Endothelial cell (in vitro differentiated cells): ENCODE data around the gene RRAS. TPM values are rescaled to one million over a fixed set of nuclear protein-coding genes. Genes with fewer than 3 reads are reported as not detected.

Experiments used
- DNase-seq: peaks from one replicate; pipeline ENCODE4 v3.0.0; 2021; ENCODE audit warnings: low spot score
- H3K27ac Mint-ChIP-seq: one replicate; pipeline ENCODE4 v1.8.0; 2021; ENCODE audit warnings: mixed read lengths, inconsistent platforms; ENCODE audit not compliant: unreplicated experiment
- H3K27me3 Mint-ChIP-seq: one replicate; pipeline ENCODE4 v1.8.0; 2021; ENCODE audit warnings: mild to moderate bottlenecking, moderate library complexity, mixed read lengths, inconsistent platforms; ENCODE audit not compliant: unreplicated experiment
- H3K36me3 Mint-ChIP-seq: one replicate; pipeline ENCODE4 v1.8.0; 2021; ENCODE audit warnings: mild to moderate bottlenecking, low read depth, mixed read lengths, inconsistent platforms; ENCODE audit not compliant: unreplicated experiment
- H3K4me1 Mint-ChIP-seq: one replicate; pipeline ENCODE4 v1.8.0; 2021; ENCODE audit warnings: mild to moderate bottlenecking, mixed read lengths, inconsistent platforms; ENCODE audit not compliant: unreplicated experiment
- H3K4me3 Mint-ChIP-seq: one replicate; pipeline ENCODE4 v1.8.0; 2021; ENCODE audit warnings: mild to moderate bottlenecking, mixed read lengths, inconsistent platforms; ENCODE audit not compliant: unreplicated experiment
- H3K9me3 Mint-ChIP-seq: one replicate; pipeline ENCODE4 v1.8.0; 2021; ENCODE audit warnings: mixed read lengths, inconsistent platforms; ENCODE audit not compliant: unreplicated experiment
- CTCF ChIP-seq: fragments of 200-600 bp; sonication (generic); IDR thresholded peaks from one replicate; pipeline ENCODE4 v1.5.0; 2021; ENCODE audit warnings: antibody characterized with exemption; ENCODE audit not compliant: unreplicated experiment
- total RNA-seq: library from RNA; stranded (reverse); fragmentation: NEBNext Ultra II Directional; extraction: Animal tissue kit (Norgen Biotek cat#: 25700); gene quantifications from one replicate; pipeline ENCODE4 v1.2.1, GENCODE V29; 2021; ENCODE audit not compliant: unreplicated experiment

The RRAS gene
- total RNA-seq, 1 donor from 2014 or later: 23.9 TPM

GRCh38 chr19:49680421-49681351, 40.7 kb upstream of the RRAS start:
- peaks cover 32% of the 10 kb centered on the region for H3K36me3 Mint-ChIP-seq

GRCh38 chr19:49679771-49680413, 39.9 kb upstream of the RRAS start:
- no peak for DNase-seq

More at GRCh38 chr19:49680421-49681351, 40.7 kb upstream of the RRAS start:
- Mint-ChIP-seq H3K4me3 (peak overlapping the region; percentile 62), H3K9me3 (no peaks in the 10 kb centered on the region), H3K4me1 (peaks cover 32% of the 10 kb centered on the region), H3K27ac (peak overlapping the region; percentile 77), H3K27me3 (peaks cover 8% of the 10 kb centered on the region)
- peak; percentile 99 for DNase-seq
- peak; percentile 97 for TF ChIP-seq CTCF

DNA sequence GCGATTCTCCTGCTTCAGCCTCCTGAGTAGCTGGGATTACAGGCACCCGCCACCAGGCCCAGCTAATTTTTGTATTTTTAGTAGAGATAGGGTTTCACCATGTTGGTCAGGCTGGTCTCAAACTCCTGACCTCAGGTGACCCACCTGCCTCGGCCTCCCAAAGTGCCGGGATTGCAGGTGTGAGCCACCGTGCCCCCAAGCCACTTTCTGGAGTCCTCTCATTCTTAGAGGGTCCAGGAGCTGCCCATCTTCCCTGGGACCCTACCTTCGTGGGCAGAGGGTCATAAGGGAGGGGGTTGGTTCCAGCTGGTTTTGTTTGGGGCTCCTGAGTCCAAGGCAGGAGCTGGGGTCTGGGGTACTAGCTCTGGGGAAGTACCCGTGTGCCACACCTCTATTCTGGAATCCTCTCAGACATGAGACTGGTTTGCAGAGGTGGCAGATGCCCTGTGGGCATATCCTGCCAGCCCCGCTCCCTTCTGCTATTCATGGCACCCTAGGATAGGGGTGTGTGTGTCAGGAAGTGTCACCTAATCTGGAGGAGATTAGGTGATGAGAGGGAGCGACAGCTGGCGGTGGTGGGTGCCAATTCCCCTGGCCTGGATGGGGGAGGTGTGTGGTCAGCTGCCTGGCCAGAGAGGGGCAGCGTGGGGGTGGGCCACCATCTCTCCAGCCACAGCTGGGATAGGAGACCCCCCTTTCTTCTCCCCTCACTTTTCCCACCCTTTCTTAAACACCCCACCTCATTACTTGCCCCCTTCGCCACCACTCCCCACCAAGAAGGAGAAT, 39.2 kb upstream of the RRAS start:
- peaks cover 25% of the 10 kb centered on the region for H3K36me3 Mint-ChIP-seq
- no peak overlapping the region for H3K27ac Mint-ChIP-seq
- H3K4me1 Mint-ChIP-seq: peaks cover 27% of the 10 kb centered on the region
- peaks cover 5% of the 10 kb centered on the region for H3K27me3 Mint-ChIP-seq
- no peak for TF ChIP-seq CTCF
- no peaks in the 10 kb centered on the region for H3K9me3 Mint-ChIP-seq
- H3K4me3 Mint-ChIP-seq: no peak overlapping the region
- DNase-seq: no peak

More at GRCh38 chr19:49679771-49680413, 39.9 kb upstream of the RRAS start:
- Mint-ChIP-seq H3K4me1 (peaks cover 27% of the 10 kb centered on the region), H3K36me3 (peaks cover 25% of the 10 kb centered on the region), H3K27ac (peak overlapping the region; percentile 77), H3K4me3 (peak overlapping the region; percentile 79), H3K9me3 (no peaks in the 10 kb centered on the region), H3K27me3 (peaks cover 5% of the 10 kb centered on the region)
- no peak for TF ChIP-seq CTCF

GRCh38 chr19:49677901-49678674, 38.1 kb upstream of the RRAS start:
- no peaks in the 10 kb centered on the region for H3K9me3 Mint-ChIP-seq
- peaks cover 25% of the 10 kb centered on the region for H3K4me1 Mint-ChIP-seq
- H3K36me3 Mint-ChIP-seq: peaks cover 17% of the 10 kb centered on the region
- DNase-seq: peak; percentile 93
- peak; percentile 73 for TF ChIP-seq CTCF
- peak overlapping the region; percentile 91 for H3K4me3 Mint-ChIP-seq
- H3K27me3 Mint-ChIP-seq: peaks cover 4% of the 10 kb centered on the region
- H3K27ac Mint-ChIP-seq: peak overlapping the region; percentile 57
